IPS-20b (cell line): Measurements from ENCODE around the gene RUBCN.
"Not testable (repeated sequence)": the region's sequence is repeated elsewhere in the genome, so short reads cannot be mapped to it uniquely, and the experiment has no call there.

ENCODE experiments used
- H3K27ac ChIP-seq: one replicate; pipeline ENCODE4 v1.5.1; 2013; ENCODE audit warnings: low read length
- H3K27me3 ChIP-seq: 2 replicates; pipeline ENCODE4 v1.6.1; 2013; ENCODE audit warnings: mild to moderate bottlenecking, low read length, inconsistent platforms; ENCODE audit not compliant: insufficient read depth
- H3K36me3 ChIP-seq: 2 replicates; pipeline ENCODE4 v1.6.1; 2013; ENCODE audit warnings: low read depth, mild to moderate bottlenecking, inconsistent platforms, low read length, moderate library complexity; ENCODE audit not compliant: insufficient read depth
- H3K4me1 ChIP-seq: 2 replicates; pipeline ENCODE4 v1.6.1; 2013; ENCODE audit warnings: mild to moderate bottlenecking, control low read depth, inconsistent platforms, low read length, moderate library complexity; ENCODE audit not compliant: insufficient read depth
- H3K4me3 ChIP-seq: 2 replicates; pipeline ENCODE4 v1.5.1; 2013; ENCODE audit warnings: mild to moderate bottlenecking, low read length, inconsistent platforms
- H3K9ac ChIP-seq: 2 replicates; pipeline ENCODE4 v1.6.1; 2013; ENCODE audit warnings: low read depth, mild to moderate bottlenecking, inconsistent platforms, low read length, moderate library complexity
- H3K9me3 ChIP-seq: 2 replicates; pipeline ENCODE4 v1.6.1; 2013; ENCODE audit warnings: mild to moderate bottlenecking, low read depth, low read length, inconsistent platforms; ENCODE audit not compliant: insufficient read depth

RUBCN gene

DNA sequence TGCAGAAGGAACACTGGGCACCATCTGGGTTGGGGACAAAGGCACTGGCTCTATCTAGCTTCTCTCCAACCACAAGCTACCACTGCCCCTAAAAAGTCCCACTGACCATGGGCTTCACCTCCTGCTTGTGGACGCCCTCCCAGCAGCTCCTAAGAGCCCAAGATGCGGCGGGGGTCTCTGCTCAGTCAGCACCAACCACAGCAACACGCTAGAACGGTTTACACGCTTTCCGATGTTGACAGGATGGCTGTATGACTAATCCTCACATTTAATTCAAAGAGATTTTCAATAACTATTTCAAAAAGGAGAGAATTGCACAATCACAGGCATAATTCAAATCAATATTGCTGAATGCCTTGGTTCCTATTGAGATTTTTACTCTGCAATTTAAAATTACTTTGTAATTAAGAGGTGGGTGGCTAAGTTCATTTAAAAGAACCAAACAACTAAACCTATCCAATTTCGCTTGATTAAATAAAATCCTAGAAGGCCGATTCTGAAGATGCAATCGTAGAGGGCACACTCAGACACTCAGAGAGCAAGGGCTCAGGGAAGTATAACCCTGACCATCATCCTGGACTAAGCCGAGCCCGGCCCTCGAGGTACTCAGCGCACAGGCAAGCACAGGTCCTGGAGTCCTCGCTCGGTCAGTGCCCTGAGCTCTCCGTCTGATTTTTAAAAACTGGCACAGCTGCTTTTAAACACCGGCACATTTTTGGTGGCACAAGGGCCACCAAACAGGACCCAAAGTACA, 110.1 kb downstream of the RUBCN start:
- peak overlapping the region; percentile 35; the same call in 1 of the 2 replicates for H3K4me3 ChIP-seq
- H3K4me1 ChIP-seq, H3K27ac ChIP-seq, H3K9me3 ChIP-seq, H3K27me3 ChIP-seq, H3K36me3 ChIP-seq, H3K9ac ChIP-seq: not testable (repeated sequence)

DNA sequence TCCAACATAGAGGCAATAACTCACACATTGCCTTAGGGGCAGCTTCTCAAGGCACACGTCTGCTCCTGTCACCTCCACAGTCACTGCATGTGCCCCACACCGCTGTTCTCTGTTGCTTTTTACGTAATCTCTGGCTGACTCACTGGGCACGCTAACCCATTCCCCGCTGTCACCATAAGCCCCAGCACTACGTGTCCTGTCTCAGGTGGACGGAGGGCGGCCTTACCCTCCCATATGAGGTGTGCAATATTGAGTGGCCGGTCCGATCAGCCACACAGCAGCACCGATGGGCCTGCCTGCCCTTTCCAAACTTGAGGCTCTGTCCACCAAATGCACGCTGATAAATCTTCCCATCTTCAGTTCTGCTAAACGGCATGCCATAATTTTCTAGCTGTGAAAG, 115.2 kb downstream of the RUBCN start:
- H3K4me3 ChIP-seq, H3K27ac ChIP-seq, H3K9ac ChIP-seq, H3K27me3 ChIP-seq, H3K4me1 ChIP-seq, H3K9me3 ChIP-seq: not testable (repeated sequence)
- peaks cover 38% of the 10 kb centered on the region for H3K36me3 ChIP-seq
